ENCODE results near the gene REC8. TPM values are rescaled to one million over a fixed set of nuclear protein-coding genes. Genes with fewer than 3 reads are reported as not detected.
"Not testable (repeated sequence)": the region's sequence is repeated elsewhere in the genome, so short reads cannot be mapped to it uniquely, and the experiment has no call there.

Gene REC8
- total and polyA plus RNA-seq, 10 of the 15 experiments (the other 5 are each of a cell fraction or from before 2014, with no cell fraction given), result 4.2 to 76.9 (median 29.1) TPM

DNA sequence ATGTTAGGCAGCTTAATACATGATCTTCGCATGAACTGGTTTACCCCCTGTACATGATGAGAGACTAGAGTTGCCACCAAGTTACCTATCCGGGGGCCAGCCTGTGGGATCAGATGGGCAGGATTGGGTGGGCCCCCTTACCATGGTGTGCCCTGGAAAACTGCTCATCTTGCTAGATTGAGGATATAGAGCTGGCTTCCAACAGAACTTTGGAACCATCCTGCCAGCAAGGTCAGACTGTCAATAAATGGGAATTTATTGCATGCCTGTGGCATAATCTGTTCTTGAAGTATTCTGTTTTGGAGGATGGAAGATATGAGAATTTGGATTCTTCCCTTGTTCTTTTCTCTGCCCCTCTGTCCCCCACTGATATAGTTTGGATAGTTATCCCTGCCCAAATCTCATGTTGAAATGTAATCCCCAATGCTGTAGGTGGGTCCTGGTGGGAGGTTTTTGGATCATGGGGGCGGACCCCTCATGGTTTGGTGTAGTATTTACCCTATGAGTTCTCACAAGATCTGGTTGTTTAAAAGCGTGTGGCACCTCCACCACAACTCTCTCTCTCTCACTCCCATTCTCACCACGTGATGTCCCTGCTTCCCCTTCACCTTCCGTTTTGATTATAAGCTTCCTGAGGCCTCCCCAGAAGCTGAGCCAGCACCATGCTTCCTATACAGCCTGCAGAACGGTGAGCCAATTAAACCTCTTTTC, 27.1 kb downstream of the REC8 start:
- Histone ChIP-seq H3K27me3 (replicated peaks in 1 of 2; ENCODE audit: control insufficient read depth in 2 of 2, insufficient read depth in 2 of 2, low read length in 1 of 2) (no peaks in the 10 kb centered on the region), H3K4me2 (ENCODE audit: control insufficient read depth, insufficient read depth) (peak overlapping the region; percentile 36), H2AFZ (ENCODE audit: control insufficient read depth, low read depth, low read length) (no peak overlapping the region), H4K20me1 (ENCODE audit: control insufficient read depth, insufficient read depth) (no peaks in the 10 kb centered on the region), H3K4me3 (no peak overlapping the region), H3K9me3 (replicated peaks; ENCODE audit: control insufficient read depth, insufficient read depth, low read length) (peaks cover 5% of the 10 kb centered on the region), H3K79me2 (ENCODE audit: control insufficient read depth, insufficient read depth, low read length) (peaks cover 44% of the 10 kb centered on the region), H3K36me3 (ENCODE audit: control insufficient read depth in 2 of 2, insufficient read depth in 2 of 2, low read length in 1 of 2) (no peaks in the 10 kb centered on the region; a peak in 1 of 4 replicates), H3K27ac (ENCODE audit: control insufficient read depth, insufficient read depth) (no peak overlapping the region; the same call in 1 of the 2 replicates), H3K9ac (ENCODE audit: control insufficient read depth, insufficient read depth, low read length) (no peak overlapping the region), H3K4me1 (ENCODE audit: control insufficient read depth, insufficient read depth, low read length) (peaks cover 15% of the 10 kb centered on the region)
- ATAC-seq, result no peak
- no peak for DNase-seq (ENCODE audit: low read depth, low spot score)
- BruUV-seq (replicated peaks), result no TSS peak
- ChIA-PET SMC1A (ENCODE audit: uncharacterized antibody, unreplicated experiment) (interaction anchor here (0.7 to 1.1 kb wide), 2 partner anchors 11 to 22 kb away, joined by 3 read pairs; no protein-coding TSS in a partner anchor), POLR2A (interaction anchor here (0.6 to 1.9 kb wide), 9 partner anchors 10 to 221 kb away, joined by 3 to 11 read pairs (median 4); partner anchors contain the start of gene IRF9), RAD21 (ENCODE audit: unreplicated experiment) (no interaction called here), CTCF (interaction anchor here (1.4 to 1.5 kb wide), 2 partner anchors 17 to 109 kb away, joined by 4 to 6 read pairs; partner anchors contain the start of genes CIDEB and MDP1)
- 64% methylated on average over 7 of the region's 7 CpGs for WGBS (ENCODE audit: insufficient coverage, insufficient replicate concordance, low lambda C conversion rate, missing lambda C conversion rate)
- in situ Hi-C loops (cut with MboI), result no loop called here
- no peak for FAIRE-seq
- intact Hi-C loops (cut with micrococcal nuclease; ENCODE audit: unreplicated experiment), result no loop called here
- TF ChIP-seq MLLT1 (IDR thresholded peaks at IDR 0.05) (0 out of 2 replicates have a peak, but pooled peaks have one; percentile 49), MEF2A (IDR thresholded peaks at IDR 0.05; ENCODE audit: insufficient read depth, low read depth, low read length) (no peak)

- H3K27me3 ChIP-seq (replicated peaks in 1 of 2; ENCODE audit: control insufficient read depth in 2 of 2, insufficient read depth in 2 of 2, low read length in 1 of 2); BruUV-seq (replicated peaks); H2AFZ ChIP-seq (ENCODE audit: control insufficient read depth, low read depth, low read length); H4K20me1 ChIP-seq (ENCODE audit: control insufficient read depth, insufficient read depth); H3K4me1 ChIP-seq (ENCODE audit: control insufficient read depth, insufficient read depth, low read length); in situ Hi-C loops (cut with MboI); H3K9me3 ChIP-seq (replicated peaks; ENCODE audit: control insufficient read depth, insufficient read depth, low read length); RAD21 ChIA-PET (ENCODE audit: unreplicated experiment); H3K4me3 ChIP-seq; ATAC-seq; DNase-seq (ENCODE audit: low read depth, low spot score); H3K9ac ChIP-seq (ENCODE audit: control insufficient read depth, insufficient read depth, low read length); H3K27ac ChIP-seq (ENCODE audit: control insufficient read depth, insufficient read depth); FAIRE-seq; H3K4me2 ChIP-seq (ENCODE audit: control insufficient read depth, insufficient read depth); intact Hi-C loops (cut with micrococcal nuclease; ENCODE audit: unreplicated experiment): not testable (repeated sequence)
- H3K79me2 ChIP-seq (ENCODE audit: control insufficient read depth, insufficient read depth, low read length), result peaks cover 12% of the 10 kb centered on the region
- CTCF ChIA-PET, result interaction anchor here (1.0 to 1.2 kb wide), 2 partner anchors 40 to 104 kb away, joined by 3 read pairs; partner anchors contain the start of gene TINF2
- SMC1A ChIA-PET (ENCODE audit: uncharacterized antibody, unreplicated experiment), result interaction anchor here (0.9 to 1.0 kb wide), 2 partner anchors 10 to 35 kb away, joined by 3 read pairs; no protein-coding TSS in a partner anchor
- peaks cover 0 to 15% of the 10 kb centered on the region in 2 experiments; a peak in 3 of 4 replicates for H3K36me3 ChIP-seq (ENCODE audit: control insufficient read depth in 2 of 2, insufficient read depth in 2 of 2, low read length in 1 of 2)
- 100% methylated on average over 8 of the region's 8 CpGs for WGBS (ENCODE audit: insufficient coverage, insufficient replicate concordance, low lambda C conversion rate, missing lambda C conversion rate)
- POLR2A ChIA-PET, result interaction anchor here (1.0 kb wide), 1 partner anchor 41 kb away, joined by 3 read pairs; no protein-coding TSS in a partner anchor
Measured at GRCh38 chr14:24202538-24202937, 30.7 kb downstream of the REC8 start.

DNA sequence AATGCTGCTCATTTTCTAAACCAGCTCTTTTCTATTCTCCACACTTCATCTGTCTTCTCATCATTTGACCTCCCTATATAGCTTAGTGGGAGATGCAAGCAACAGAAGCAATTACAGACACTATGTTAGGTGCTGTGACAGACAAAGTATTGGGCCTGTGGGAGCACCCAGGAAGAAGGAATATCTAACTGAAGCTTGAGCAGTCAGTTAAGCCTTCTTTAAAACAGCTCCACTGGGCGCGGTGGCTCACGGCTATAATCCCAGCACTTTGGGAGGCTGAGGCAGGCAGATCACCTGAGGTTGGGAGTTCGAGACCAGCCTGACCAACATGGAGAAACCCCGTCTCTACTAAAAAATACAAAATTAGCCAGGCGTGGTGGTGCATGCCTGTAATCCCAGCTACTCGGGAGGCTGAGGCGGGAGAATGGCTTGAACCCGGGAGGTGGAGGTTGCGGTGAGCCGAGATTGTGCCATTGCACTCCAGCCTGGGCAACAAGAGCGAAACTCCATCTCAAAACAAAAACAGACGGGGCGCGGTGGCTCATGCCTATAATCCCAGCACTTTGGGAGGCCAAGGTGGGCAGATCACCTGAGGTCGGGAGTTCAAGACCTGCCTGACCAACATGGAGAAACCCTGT, 31.5 kb downstream of the REC8 start:
- ATAC-seq; BruUV-seq (replicated peaks); H3K4me2 ChIP-seq (ENCODE audit: control insufficient read depth, insufficient read depth); H3K4me3 ChIP-seq; RAD21 ChIA-PET (ENCODE audit: unreplicated experiment); H3K4me1 ChIP-seq (ENCODE audit: control insufficient read depth, insufficient read depth, low read length); FAIRE-seq; DNase-seq (ENCODE audit: low read depth, low spot score); H3K9me3 ChIP-seq (replicated peaks; ENCODE audit: control insufficient read depth, insufficient read depth, low read length); H2AFZ ChIP-seq (ENCODE audit: control insufficient read depth, low read depth, low read length); H3K79me2 ChIP-seq (ENCODE audit: control insufficient read depth, insufficient read depth, low read length); in situ Hi-C loops (cut with MboI); H3K27ac ChIP-seq (ENCODE audit: control insufficient read depth, insufficient read depth); intact Hi-C loops (cut with micrococcal nuclease; ENCODE audit: unreplicated experiment); H4K20me1 ChIP-seq (ENCODE audit: control insufficient read depth, insufficient read depth); H3K27me3 ChIP-seq (replicated peaks in 1 of 2; ENCODE audit: control insufficient read depth in 2 of 2, insufficient read depth in 2 of 2, low read length in 1 of 2); H3K9ac ChIP-seq (ENCODE audit: control insufficient read depth, insufficient read depth, low read length): not testable (repeated sequence)
- POLR2A ChIA-PET, result interaction anchor here (1.0 to 1.1 kb wide), 2 partner anchors 8 to 42 kb away, joined by 3 read pairs; partner anchors contain the start of gene TM9SF1
- 99% methylated on average over 16 of the region's 16 CpGs for WGBS (ENCODE audit: insufficient coverage, insufficient replicate concordance, low lambda C conversion rate, missing lambda C conversion rate)
- CTCF ChIA-PET, result interaction anchor here (1.0 to 1.2 kb wide), 2 partner anchors 39 to 103 kb away, joined by 3 read pairs; partner anchors contain the start of gene TINF2
- H3K36me3 ChIP-seq (ENCODE audit: control insufficient read depth in 2 of 2, insufficient read depth in 2 of 2, low read length in 1 of 2), result peaks cover 1 to 20% of the 10 kb centered on the region in 2 experiments; a peak in 3 of 4 replicates
- SMC1A ChIA-PET (ENCODE audit: uncharacterized antibody, unreplicated experiment), result interaction anchor here (0.7 to 1.0 kb wide), 4 partner anchors 9 to 34 kb away, joined by 3 to 4 read pairs (median 3); no protein-coding TSS in a partner anchor
